IPS-NIHi11 (cell line): ENCODE measurements around the gene C16orf90.

Experiments
- DNase-seq: peaks from one replicate; pipeline ENCODE4 v3.0.0; 2012; ENCODE audit warnings: mixed read lengths, low spot score

The C16orf90 gene

DNA sequence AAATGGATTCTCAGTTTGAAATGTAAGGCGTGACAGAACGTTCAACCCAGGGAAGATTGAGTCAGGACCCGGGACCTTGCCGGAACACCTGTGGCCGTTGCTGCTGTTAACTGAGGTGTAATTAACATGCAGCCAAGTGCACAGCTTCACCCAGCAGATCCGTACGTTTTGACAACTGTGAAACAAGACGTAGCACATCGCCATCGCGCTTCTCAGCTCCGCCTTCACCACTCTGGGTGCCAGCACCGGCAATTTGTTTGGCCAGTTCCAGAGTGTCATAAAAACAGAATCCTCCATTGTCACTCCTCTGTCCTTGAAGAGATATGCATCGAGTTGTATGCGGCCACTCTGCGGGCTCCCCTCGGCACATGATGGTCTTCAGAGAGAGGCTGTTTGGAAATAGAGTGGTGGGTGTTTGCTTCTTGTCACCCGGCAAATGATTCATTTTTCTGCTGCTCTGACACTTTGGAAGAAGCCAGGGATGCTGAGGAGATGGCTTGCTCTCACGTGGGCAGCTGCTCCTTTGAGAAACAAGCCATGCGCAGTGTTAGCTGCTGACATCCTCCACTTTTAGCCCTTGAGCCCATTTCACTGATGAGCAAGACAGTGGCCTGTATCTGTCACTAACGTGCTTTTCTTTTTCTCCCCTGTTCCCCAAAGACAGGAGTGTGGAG is 29.2 kb downstream of the C16orf90 start:
- DNase-seq, result no peak

GRCh38 chr16:3465301-3465700 is 30.0 kb downstream of the C16orf90 start:
- DNase-seq, result no peak

- no peak for DNase-seq
These were observed 34.1 kb downstream of the C16orf90 start for GRCh38 chr16:3461151-3461550.

DNA sequence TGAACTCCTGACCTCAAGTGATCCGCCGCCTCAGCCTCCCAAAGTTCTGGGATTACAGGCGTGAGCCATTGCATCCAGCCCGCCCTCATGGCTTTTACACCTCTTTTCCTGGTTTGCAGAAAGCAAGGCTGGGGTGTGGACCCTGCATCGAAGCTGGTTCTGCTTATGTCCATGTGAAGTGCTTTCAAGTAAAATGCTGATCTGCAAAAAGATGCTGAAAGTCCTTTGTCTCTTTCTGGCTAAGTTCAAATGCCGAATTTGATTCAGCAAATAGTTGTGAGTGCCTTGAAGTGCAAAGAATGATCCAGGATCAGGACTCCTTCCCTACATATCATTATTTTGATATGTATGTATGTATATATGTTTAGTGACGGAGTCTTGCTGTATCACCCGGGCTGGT is 34.7 kb downstream of the C16orf90 start:
- DNase-seq, result no peak

GRCh38 chr16:3460121-3460520 is 35.2 kb downstream of the C16orf90 start:
- DNase-seq, result no peak

DNA sequence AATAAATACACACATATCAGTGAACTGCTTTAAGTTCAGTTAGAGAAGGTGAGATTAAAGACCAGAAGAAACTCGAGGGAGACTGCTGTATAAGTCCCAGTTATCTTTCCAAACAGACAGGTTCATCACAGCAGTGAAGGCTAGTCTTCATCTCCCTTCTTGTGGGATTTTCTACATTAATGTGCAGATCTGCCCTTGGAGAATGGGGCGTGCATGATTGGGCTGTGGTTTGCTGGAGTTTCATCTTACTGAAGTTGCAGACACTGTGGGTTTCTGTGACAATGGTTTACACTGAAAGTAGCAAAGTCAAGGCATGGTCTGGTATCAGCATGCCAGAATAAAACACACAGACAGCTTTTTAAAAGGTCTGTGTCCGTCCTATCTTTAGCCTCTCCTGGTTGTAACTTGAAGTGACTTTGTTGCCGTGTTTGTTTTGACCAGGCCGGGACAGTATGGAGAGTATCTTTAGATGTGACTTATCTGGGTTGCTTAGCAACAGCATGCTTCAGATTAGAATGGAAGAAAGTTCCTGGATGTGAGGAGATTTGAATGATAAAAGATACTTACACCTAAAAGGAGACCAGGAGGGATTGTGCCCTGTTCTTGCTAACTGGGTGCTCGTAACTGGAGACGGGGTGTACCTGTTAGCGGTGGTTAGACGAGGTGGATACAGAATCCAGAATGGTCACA is 35.7 kb downstream of the C16orf90 start:
- DNase-seq, result no peak

DNA sequence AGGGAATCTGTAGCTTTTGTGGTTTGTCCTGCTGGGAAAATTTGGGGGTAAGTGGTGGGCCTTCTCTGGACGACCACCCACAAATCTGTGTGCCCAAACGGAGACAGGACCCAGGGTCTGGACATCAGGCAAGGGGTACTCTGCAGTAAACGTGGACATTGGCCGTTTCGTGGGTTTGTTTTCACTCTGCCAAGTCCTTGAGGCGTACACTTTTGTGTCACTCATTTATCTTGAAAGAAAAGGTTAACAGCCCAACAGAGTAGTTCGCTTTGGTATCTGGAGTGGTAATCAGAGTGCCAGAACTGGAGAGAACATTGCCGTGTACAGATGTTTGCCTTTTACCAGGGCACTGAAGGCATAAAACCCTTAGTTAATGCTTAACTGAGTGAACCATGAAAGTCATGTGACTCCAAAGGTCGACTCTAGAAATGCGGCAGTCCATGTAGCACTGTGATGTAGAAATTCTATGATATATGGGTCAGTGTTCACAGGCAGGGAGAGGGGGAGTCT is 36.4 kb downstream of the C16orf90 start:
- DNase-seq, result no peak

DNA sequence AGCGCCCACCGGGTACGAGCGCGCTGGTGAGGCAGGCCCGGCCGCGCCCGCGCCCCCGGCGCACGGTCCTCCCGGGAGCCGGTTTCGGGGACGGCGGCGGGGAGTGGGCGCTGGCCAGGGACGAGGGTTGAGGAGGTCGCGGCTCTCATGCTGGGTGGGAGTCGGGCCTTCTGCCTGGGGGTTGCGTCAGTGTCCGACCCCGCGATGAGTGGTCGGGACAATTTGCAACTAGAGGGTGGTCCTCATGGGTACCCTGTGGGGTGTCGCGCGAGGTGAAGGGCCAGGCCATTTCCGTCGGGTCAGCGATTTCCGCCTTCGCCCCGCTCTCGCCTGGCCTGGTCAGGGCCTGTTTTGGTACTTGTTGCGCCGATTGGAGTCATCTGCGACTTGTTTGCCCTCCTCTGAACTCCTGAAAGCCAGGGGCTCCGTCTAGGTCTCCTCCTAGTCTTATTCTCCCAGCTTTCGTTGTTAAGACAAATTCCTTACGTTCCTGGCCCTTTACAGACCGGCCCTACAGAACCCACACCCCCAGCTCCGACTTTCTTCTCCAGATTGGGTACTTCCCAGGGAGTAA is 36.9 kb downstream of the C16orf90 start:
- DNase-seq, result peak; percentile 49

- peak; percentile 100 for DNase-seq
These were observed 37.6 kb downstream of the C16orf90 start for GRCh38 chr16:3457434-3458252.

- no peak for DNase-seq
These were observed 40.6 kb downstream of the C16orf90 start for GRCh38 chr16:3454631-3455147.

- DNase-seq, result peak; percentile 50
These were observed 41.2 kb downstream of the C16orf90 start for GRCh38 chr16:3454093-3454492.

DNA sequence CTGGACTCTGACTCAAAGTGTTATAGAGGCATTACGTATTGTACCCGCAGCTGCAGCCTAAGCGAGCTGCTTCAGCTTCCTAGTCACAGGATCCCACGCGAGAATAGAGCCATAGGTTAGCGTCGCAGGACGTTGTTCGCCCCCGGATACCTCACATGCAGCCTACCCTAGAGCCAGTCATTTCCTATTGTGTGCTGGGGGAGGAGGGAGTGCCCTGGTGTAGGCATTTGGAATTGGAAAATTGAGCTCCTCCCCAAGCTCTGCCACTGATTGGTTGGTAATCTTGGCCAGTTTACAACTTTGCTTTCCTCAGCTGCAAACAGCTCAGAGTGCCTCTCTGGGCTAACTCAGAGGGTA is 51.3 kb downstream of the C16orf90 start:
- DNase-seq, result peak; percentile 38
